ENCODE results near the gene TRUB1. TPM values are rescaled to one million over a fixed set of nuclear protein-coding genes. Genes with fewer than 3 reads are reported as not detected.

The TRUB1 gene
- total and polyA plus RNA-seq, 2 donors from 2014 or later = 11.5 to 17.1 TPM

DNA sequence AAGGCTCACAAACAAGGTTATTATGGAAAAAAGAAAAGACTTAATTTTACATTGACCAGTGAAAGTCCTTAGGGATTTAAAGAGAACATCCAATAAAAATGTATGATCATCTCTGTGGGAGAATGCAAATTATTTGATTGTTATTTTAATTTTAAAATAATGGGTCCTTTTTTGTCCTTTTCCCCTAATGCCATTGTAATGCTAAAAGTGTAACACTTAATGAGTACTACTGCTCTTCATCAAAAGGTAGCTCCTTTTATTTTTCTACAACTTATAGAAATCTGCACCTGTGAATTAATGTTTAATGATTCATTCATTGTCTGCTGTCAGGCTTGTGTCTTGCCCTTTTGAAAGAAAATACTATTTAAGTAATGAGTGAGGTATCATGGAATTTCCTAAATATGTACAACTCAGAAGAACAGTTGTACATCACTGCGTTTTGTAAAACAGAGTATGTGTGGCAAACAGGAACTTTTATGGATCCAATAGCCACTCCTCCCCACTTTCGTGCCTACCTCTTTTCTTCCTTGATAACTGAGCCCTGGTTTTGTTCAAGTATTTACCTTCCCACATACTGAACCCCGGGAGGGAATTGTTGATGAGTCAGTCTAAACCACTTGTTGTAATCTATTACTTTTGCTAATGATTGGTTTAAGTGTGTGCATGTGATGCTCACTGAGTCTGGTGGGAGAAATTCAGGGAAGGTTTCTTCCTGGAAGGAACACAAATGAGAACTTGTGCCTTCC, 19.9 kb upstream of the TRUB1 start:
- Histone ChIP-seq H3K4me1 (ENCODE audit: control insufficient read depth in 2 of 3, insufficient read depth in 2 of 3, low read depth in 1 of 3, low read length in 3 of 3) (peaks cover 0 to 6% (median 2%) of the 10 kb centered on the region in 3 donors), H3K4me3 (ENCODE audit: low read length in 3 of 3) (no peak overlapping the region), H3K27me3 (ENCODE audit: control insufficient read depth, insufficient read depth, low read length) (no peaks in the 10 kb centered on the region), H3K36me3 (ENCODE audit: control insufficient read depth in 2 of 3, insufficient read depth in 3 of 3, low read length in 3 of 3) (no peaks in the 10 kb centered on the region), H3K27ac (ENCODE audit: low read depth in 2 of 2, low read length in 2 of 2) (no peak overlapping the region), H3K9me3 (ENCODE audit: control insufficient read depth in 2 of 3, insufficient read depth in 1 of 3, low read length in 3 of 3) (no peaks in the 10 kb centered on the region), H3K9ac (ENCODE audit: low read length in 3 of 3) (no peak overlapping the region)
- TF ChIP-seq, protein P1, sequence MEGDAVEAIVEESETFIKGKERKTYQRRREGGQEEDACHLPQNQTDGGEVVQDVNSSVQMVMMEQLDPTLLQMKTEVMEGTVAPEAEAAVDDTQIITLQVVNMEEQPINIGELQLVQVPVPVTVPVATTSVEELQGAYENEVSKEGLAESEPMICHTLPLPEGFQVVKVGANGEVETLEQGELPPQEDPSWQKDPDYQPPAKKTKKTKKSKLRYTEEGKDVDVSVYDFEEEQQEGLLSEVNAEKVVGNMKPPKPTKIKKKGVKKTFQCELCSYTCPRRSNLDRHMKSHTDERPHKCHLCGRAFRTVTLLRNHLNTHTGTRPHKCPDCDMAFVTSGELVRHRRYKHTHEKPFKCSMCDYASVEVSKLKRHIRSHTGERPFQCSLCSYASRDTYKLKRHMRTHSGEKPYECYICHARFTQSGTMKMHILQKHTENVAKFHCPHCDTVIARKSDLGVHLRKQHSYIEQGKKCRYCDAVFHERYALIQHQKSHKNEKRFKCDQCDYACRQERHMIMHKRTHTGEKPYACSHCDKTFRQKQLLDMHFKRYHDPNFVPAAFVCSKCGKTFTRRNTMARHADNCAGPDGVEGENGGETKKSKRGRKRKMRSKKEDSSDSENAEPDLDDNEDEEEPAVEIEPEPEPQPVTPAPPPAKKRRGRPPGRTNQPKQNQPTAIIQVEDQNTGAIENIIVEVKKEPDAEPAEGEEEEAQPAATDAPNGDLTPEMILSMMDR (IDR thresholded peaks at IDR 0.05; ENCODE audit: borderline replicate concordance, extremely low read depth, insufficient read depth) = no peak
- no peak for FAIRE-seq
- DNase-seq = no peak
- intact Hi-C loops (cut with DNase I) = no loop called here

- H3K27ac ChIP-seq (ENCODE audit: low read depth in 2 of 2, low read length in 2 of 2) = no peak overlapping the region
- no peaks in the 10 kb centered on the region for H3K27me3 ChIP-seq (ENCODE audit: control insufficient read depth, insufficient read depth, low read length)
- H3K36me3 ChIP-seq (ENCODE audit: control insufficient read depth in 2 of 3, insufficient read depth in 3 of 3, low read length in 3 of 3) = no peaks in the 10 kb centered on the region
- FAIRE-seq (no peak), DNase-seq (no peak)
- intact Hi-C loops (cut with DNase I) = no loop called here
- H3K4me3 ChIP-seq (ENCODE audit: low read length in 3 of 3) = no peak overlapping the region
- peaks cover 0 to 2% (median 0%) of the 10 kb centered on the region in 3 donors for H3K4me1 ChIP-seq (ENCODE audit: control insufficient read depth in 2 of 3, insufficient read depth in 2 of 3, low read depth in 1 of 3, low read length in 3 of 3)
- H3K9me3 ChIP-seq (ENCODE audit: control insufficient read depth in 2 of 3, insufficient read depth in 1 of 3, low read length in 3 of 3) = no peaks in the 10 kb centered on the region
- no peak overlapping the region for H3K9ac ChIP-seq (ENCODE audit: low read length in 3 of 3)
- TF ChIP-seq, protein P1 (IDR thresholded peaks at IDR 0.05; ENCODE audit: borderline replicate concordance, extremely low read depth, insufficient read depth) = no peak
These were observed 17.5 kb upstream of the TRUB1 start for GRCh38 chr10:114920459-114920858.

GRCh38 chr10:114922003-114922402, 16.0 kb upstream of the TRUB1 start:
- Histone ChIP-seq H3K27me3 (ENCODE audit: control insufficient read depth, insufficient read depth, low read length) (no peaks in the 10 kb centered on the region), H3K4me3 (ENCODE audit: low read length in 3 of 3) (no peak overlapping the region), H3K4me1 (ENCODE audit: control insufficient read depth in 2 of 3, insufficient read depth in 2 of 3, low read depth in 1 of 3, low read length in 3 of 3) (no peaks in the 10 kb centered on the region), H3K9ac (ENCODE audit: low read length in 3 of 3) (no peak overlapping the region), H3K27ac (ENCODE audit: low read depth in 2 of 2, low read length in 2 of 2) (no peak overlapping the region), H3K9me3 (ENCODE audit: control insufficient read depth in 2 of 3, insufficient read depth in 1 of 3, low read length in 3 of 3) (no peaks in the 10 kb centered on the region), H3K36me3 (ENCODE audit: control insufficient read depth in 2 of 3, insufficient read depth in 3 of 3, low read length in 3 of 3) (no peaks in the 10 kb centered on the region)
- DNase-seq = peak in 1 of 5 donors; percentile 43
- no peak for FAIRE-seq
- TF ChIP-seq, protein P1 (IDR thresholded peaks at IDR 0.05; ENCODE audit: borderline replicate concordance, extremely low read depth, insufficient read depth) = no peak
- intact Hi-C loops (cut with DNase I) = no loop called here

Measured in kidney (tissue), 14 donors.